Measurements from ENCODE around the gene ARHGDIB. TPM values are rescaled to one million over a fixed set of nuclear protein-coding genes. Genes with fewer than 3 reads are reported as not detected.

The ARHGDIB gene
- total RNA-seq, 1 experiment from 2014 or later, result 23.5 TPM

GRCh38 chr12:14964406-14964805 is 3.0 kb upstream of the ARHGDIB start:
- DNase-seq, result no peak
- H3K9me3 Mint-ChIP-seq (ENCODE audit: low read depth, unreplicated experiment), result no peaks in the 10 kb centered on the region
- no peaks in the 10 kb centered on the region for H3K36me3 Mint-ChIP-seq (ENCODE audit: insufficient read depth, unreplicated experiment)
- H3K4me1 Mint-ChIP-seq (ENCODE audit: low read depth, unreplicated experiment), result peaks cover 11% of the 10 kb centered on the region
- CTCF ChIA-PET, result no interaction called here
- intact Hi-C loops (cut with micrococcal nuclease; ENCODE audit: unreplicated experiment), result no loop called here
- no peak for TF ChIP-seq CTCF (IDR thresholded peaks at IDR 0.05; ENCODE audit: unreplicated experiment)
- no peak overlapping the region for H3K27ac Mint-ChIP-seq (ENCODE audit: unreplicated experiment)
- no peaks in the 10 kb centered on the region for H3K27me3 Mint-ChIP-seq (ENCODE audit: unreplicated experiment)
- H3K4me3 Mint-ChIP-seq (ENCODE audit: low read depth, unreplicated experiment), result no peak overlapping the region
- no TSS peak for BruUV-seq (replicated peaks)

DNA sequence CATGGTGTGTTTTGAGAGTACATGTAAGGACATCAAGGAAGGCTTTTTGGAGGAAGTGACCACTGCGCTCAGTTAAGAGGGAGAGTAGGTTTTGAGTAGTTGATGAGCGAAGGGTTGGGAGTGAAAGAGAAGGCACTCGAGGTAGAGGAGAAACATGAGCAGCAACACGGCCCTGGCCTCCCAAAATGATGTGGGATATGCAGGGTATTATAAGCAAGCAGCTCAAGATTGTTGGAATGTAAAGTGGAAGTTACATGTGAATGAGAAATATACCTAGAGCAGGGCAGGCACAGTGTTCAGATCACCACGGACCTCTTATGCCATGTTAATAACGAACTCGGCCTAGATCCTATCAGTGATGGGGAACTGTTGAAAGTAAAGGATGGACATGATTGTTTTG is 2.1 kb upstream of the ARHGDIB start:
- BruUV-seq (replicated peaks), result no TSS peak
- CTCF ChIA-PET, result no interaction called here
- no peak overlapping the region for H3K27ac Mint-ChIP-seq (ENCODE audit: unreplicated experiment)
- H3K4me1 Mint-ChIP-seq (ENCODE audit: low read depth, unreplicated experiment), result peaks cover 11% of the 10 kb centered on the region
- TF ChIP-seq CTCF (IDR thresholded peaks at IDR 0.05; ENCODE audit: unreplicated experiment), result no peak
- intact Hi-C loops (cut with micrococcal nuclease; ENCODE audit: unreplicated experiment), result no loop called here
- H3K36me3 Mint-ChIP-seq (ENCODE audit: insufficient read depth, unreplicated experiment), result no peaks in the 10 kb centered on the region
- H3K27me3 Mint-ChIP-seq (ENCODE audit: unreplicated experiment), result no peaks in the 10 kb centered on the region
- no peaks in the 10 kb centered on the region for H3K9me3 Mint-ChIP-seq (ENCODE audit: low read depth, unreplicated experiment)
- H3K4me3 Mint-ChIP-seq (ENCODE audit: low read depth, unreplicated experiment), result no peak overlapping the region
- no peak for DNase-seq

GRCh38 chr12:14962797-14963196 is 1.4 kb upstream of the ARHGDIB start:
- DNase-seq, result no peak
- Mint-ChIP-seq H3K27me3 (ENCODE audit: unreplicated experiment) (no peaks in the 10 kb centered on the region), H3K36me3 (ENCODE audit: insufficient read depth, unreplicated experiment) (no peaks in the 10 kb centered on the region), H3K4me3 (ENCODE audit: low read depth, unreplicated experiment) (no peak overlapping the region), H3K27ac (ENCODE audit: unreplicated experiment) (no peak overlapping the region), H3K4me1 (ENCODE audit: low read depth, unreplicated experiment) (peaks cover 11% of the 10 kb centered on the region), H3K9me3 (ENCODE audit: low read depth, unreplicated experiment) (no peaks in the 10 kb centered on the region)
- intact Hi-C loops (cut with micrococcal nuclease; ENCODE audit: unreplicated experiment), result no loop called here
- no TSS peak for BruUV-seq (replicated peaks)
- CTCF ChIA-PET, result no interaction called here
- no peak for TF ChIP-seq CTCF (IDR thresholded peaks at IDR 0.05; ENCODE audit: unreplicated experiment)

DNA sequence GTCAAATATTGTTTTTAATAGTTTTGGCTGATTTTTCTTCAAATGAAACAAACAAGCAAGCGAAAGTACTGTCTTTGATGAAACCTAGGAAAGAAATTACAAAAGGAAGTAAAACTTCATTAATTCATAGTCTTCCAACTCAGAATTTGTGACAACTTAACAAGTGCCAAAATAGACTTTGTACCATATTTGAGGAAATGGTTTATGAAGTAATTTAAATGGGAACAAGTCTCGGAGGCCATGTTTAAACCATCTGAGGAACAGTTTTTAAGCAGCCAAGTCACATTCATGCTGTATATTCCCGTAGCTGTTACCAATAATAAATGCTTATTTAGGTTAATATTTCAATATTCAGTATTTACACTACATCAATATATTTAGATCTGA is 745 bp upstream of the ARHGDIB start:
- Mint-ChIP-seq H3K4me3 (ENCODE audit: low read depth, unreplicated experiment) (no peak overlapping the region), H3K36me3 (ENCODE audit: insufficient read depth, unreplicated experiment) (no peaks in the 10 kb centered on the region), H3K27me3 (ENCODE audit: unreplicated experiment) (no peaks in the 10 kb centered on the region), H3K4me1 (ENCODE audit: low read depth, unreplicated experiment) (peaks cover 11% of the 10 kb centered on the region), H3K27ac (ENCODE audit: unreplicated experiment) (no peak overlapping the region), H3K9me3 (ENCODE audit: low read depth, unreplicated experiment) (no peaks in the 10 kb centered on the region)
- intact Hi-C loops (cut with micrococcal nuclease; ENCODE audit: unreplicated experiment), result no loop called here
- TF ChIP-seq CTCF (IDR thresholded peaks at IDR 0.05; ENCODE audit: unreplicated experiment), result no peak
- CTCF ChIA-PET, result no interaction called here
- no peak for DNase-seq
- no TSS peak for BruUV-seq (replicated peaks)

Measured in Calu3 (cell line).